Activated CD4-positive, alpha-beta T cell treated with anti-CD3 and anti-CD28 coated beads, Interleukin-2, Interleukin-4, amounts not matched to agents 100 ng/mL and 50 ng/mL, durations not matched to agents 16 hours and 8 hours (primary cell): ENCODE data around the gene ODF2.
A peak's percentile ranks its signal among the peaks of the same experiment; 100 is the strongest.
"Not testable (repeated sequence)": the region's sequence is repeated elsewhere in the genome, so short reads cannot be mapped to it uniquely, and the experiment has no call there.

ENCODE experiments used
- DNase-seq: peaks from one replicate; pipeline ENCODE4 v3.0.0-alpha.2; 2020; ENCODE audit warnings: low spot score

The ODF2 gene

DNA sequence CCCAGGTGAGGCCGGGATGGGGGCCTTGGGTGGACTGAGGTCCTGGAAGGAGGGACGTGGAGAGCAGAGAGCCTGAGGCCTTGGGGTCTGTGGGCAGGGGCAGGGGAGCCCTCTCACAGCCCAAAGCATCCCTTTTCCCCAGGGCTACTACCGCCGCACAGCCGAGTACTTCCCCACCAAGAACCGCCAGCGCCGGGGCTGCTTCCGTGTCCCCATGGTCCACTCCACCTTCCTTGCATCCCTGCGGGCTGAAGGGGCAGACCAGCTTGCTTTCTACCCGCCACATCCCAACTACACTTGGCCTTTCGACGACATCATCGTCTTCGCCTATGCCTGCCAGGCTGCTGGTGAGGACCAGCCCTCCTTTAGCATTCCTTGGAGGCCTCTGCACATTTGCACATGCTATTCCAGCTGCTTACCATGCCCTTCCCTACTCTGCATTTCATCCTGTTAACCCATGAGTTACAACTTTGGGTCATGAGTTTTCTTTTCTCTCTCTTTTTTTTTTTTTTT lies 31.5 kb upstream of the ODF2 start:
- no peak for DNase-seq

DNA sequence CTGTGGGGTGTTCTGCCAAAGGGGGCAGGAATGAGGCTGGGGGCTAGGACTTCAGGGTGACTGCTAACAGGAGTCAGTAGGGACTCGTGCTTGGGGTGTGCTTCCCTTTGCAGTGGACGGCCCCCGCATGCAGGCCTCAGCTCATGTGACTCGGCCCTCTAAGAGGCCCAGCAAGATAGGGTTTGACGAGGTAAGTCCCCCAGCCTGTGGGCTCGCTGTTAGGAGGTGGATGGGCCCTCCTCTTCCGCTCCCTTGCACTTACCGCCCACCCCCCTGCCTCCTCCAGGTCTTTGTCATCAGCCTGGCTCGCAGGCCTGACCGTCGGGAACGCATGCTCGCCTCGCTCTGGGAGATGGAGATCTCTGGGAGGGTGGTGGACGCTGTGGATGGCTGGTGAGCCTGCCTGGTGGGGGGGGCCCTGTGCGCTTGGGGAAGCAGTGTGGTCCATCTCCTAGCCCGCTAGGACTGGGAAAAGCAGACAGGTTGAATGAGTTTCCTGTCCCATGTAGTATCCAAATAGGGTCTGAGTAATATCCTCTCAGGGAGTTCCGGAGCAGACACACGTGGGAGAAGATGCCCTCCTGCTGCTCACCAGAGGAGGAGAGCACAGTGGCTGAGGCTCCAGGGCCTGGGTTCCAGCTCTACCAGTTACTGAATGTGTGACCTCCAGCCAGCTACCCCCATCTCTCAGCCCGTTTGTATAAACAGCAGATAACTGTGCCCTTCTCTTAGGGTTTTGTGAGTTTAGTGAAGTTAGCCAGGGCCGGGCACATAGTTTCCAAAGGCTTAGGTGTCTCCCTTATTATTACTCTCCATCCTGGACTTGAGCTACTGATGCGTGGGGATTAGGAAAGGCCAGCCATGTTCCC lies 26.9 kb upstream of the ODF2 start:
- no peak for DNase-seq

DNA sequence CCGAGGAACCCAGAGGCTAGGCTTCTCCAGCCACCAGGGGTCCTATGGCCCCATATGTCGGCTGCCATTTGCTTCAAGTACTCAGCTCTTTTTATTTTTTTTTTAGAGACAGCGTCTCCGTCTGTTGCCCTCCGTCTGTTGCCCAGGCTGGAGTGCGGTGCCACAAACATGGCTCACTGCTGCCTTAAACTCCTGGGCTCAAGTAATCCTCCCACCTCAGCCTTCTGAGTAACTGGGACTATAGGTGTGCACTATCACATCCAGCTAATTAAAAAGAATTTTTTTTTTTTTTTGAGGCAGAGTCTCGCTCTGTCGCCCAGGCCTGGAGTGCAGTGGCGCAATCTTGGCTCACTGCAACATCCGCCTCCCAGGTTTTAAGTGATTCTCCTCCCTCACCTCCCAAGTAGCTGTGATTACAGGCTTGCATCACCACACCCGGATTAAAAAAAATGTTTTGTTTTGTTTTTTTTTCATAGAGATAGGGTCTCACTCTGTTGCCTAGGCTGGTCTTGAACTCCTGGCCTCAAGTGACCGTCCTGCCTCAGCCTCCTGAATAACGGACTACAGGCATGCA lies 26.2 kb upstream of the ODF2 start:
- DNase-seq: no peak

DNA sequence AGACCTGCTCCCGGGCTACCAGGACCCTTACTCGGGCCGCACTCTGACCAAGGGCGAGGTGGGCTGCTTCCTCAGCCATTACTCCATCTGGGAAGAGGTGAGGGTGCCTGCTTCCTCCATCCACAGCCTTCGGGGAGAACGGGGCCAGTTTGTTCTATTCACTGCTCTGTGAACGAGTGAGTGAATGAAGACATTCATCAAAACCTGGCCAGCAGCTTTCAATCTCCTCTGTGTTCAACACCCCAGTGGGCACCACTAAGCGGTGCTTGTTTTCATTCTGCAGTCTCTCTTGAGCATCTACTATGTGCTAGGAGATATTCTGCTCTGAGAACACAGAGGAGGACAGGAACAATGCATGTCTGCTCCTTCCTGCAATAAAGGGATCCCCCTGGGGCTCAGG lies 24.6 kb upstream of the ODF2 start:
- DNase-seq: no peak

DNA sequence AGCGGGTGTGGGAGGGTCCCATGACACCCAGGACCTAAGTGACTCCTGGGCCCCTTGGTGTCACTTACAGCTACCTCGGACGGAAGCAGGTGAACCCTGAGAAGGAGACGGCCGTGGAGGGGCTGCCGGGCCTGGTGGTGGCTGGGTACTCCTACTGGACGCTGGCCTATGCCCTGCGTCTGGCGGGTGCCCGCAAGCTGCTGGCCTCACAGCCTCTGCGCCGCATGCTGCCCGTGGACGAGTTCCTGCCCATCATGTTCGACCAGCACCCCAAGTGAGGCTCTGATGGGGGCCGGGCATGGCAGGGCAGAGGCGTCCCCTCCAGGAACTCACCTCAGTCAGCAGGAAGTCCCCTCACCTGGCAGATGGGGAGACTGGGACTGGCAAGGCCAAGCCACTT lies 21.5 kb upstream of the ODF2 start:
- no peak for DNase-seq

DNA sequence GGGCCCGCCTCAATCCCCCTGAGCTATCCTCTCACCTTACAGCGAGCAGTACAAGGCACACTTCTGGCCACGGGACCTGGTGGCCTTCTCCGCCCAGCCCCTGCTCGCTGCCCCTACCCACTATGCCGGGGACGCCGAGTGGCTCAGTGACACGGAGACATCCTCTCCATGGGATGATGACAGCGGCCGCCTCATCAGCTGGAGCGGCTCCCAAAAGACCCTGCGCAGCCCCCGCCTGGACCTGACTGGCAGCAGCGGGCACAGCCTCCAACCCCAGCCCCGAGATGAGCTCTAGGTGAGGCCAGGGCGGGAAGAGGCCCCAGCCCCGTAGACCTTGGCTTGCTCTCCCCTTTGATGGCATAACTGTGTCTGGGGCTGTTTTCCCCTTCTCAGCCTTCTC lies 20.2 kb upstream of the ODF2 start:
- DNase-seq: no peak

DNA sequence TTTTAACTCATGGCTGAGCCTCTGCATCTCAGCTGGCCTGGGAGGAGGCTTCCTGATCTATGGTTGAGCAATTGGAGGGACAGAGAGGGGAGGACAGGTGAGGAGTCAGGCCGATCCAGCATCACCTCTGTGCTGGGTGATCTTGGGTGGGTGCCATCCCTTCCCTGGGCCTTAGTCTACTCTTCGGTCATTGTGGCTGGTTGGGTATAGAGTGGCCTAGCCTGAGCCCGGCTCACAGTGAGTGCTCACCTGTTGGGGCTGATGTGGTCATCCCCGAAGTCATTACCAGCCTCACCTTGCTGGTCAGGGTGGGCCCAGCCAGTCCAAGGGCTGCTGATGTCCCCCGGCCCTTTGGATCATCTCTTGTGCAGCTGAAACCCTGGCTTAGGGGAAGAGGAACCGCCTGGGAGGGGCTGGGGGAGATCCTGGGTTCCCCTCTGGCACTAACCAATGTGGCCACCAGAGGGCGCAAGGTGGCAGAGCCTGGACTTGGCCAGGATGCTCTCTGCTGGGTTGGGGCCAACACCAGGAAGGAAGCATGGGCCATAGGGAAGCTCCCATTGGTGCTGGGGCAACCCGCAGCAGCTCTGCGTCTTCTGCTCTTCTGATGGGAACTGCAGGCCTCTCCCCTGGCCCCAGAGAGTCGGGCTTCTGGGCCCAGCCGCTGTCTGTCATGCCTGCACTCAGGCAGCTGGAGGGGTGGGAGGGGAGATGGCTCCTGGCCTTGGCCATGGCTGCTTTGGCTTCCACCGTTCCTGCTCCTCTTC lies 17.3 kb upstream of the ODF2 start:
- DNase-seq: peak; percentile 88

DNA sequence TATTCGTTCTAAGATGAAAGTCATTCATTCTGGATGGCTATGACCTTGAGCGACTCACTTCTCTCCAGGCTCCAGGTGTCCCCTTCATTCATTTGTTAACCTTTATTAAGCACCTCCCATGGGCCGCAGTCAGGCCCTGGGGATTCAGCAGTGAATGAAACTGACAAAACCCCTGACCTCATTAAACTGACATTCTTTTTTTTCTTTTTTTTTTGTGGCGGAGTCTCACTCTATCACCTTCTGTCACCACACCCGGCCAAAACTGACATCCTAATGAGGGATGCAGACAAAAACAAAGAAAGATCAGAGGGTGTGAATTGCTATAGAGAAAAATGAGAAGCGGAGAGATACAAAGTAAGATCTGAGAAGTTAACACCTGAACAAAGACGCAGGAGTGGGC lies 16.5 kb upstream of the ODF2 start:
- no peak for DNase-seq

DNA sequence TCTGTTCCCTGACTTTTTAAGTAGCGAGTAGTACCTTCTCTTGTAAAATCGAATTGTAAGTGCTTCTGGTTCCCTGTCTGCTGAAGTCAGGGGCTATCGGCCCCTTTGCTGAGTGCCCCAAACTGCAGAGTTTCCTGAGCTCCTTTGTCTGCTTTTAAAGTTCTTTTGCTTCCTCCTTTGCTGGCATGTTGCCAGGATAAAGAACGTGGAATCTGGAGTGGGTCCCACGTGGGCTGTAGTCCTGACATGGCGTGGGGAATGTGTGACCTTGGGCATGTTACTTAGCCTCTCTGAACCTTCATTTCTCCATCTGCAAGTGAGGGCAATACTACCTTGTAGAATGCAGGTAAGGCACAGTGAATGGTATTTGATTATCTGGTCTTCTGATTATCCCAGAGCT lies 13.7 kb upstream of the ODF2 start:
- no peak for DNase-seq

DNA sequence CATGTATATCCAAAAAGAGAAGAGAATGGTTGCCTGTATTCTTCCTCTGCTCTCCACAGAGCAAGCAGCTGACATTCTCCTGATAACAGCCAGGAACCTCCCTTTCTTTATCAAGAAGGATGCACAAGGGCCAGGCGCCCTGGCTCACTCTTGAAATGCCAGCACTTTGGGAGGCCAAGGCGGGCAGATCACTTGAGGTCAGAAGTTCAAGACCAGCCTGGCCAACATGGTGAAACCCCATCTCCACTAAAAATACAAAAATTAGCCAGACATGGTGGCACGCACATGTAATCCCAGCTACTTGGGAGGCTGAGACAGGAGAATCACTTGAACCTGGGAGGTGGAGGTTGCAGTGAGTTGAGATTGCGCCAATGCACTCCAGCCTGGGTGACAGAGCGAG lies 9.3 kb upstream of the ODF2 start:
- not testable (repeated sequence) for DNase-seq

DNA sequence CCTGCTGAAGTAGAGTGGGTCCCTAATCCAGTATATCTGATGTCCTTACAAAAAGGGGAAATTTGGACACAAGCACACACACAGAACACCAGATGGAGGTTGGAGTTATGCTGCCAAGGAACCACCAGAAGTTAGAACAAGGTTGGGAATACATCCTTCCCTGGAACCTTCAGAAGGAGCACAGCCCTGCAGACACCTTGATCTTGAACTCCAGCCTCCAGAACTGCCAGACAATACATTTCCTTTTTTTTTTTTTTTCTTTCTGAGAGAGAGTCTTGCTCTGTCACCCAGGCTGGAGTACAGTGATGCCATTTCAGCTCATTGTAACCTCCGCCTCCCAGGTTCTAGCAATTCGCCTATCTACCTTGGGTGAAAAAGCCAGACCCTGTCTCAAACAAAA lies 7.1 kb upstream of the ODF2 start:
- DNase-seq: no peak

DNA sequence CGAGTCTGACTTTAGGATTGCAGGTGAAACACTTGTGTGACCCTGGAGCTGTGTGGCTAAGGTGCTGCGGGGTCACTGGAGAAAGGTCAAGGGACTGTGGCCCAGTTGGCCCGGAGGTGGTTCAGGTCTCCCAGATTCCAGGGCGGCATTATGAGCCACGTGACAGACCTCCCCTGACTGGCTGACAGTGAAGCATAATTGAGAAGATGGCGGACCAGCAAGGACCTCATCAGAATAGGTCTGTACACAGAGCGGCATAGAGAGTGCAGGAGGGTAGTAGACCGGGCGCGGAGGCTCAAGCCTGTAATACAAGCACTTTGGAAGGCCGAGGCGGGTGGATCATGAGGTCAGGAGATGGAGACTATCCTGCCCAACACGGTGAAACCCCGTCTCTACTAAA lies 815 bp upstream of the ODF2 start:
- no peak for DNase-seq

DNA sequence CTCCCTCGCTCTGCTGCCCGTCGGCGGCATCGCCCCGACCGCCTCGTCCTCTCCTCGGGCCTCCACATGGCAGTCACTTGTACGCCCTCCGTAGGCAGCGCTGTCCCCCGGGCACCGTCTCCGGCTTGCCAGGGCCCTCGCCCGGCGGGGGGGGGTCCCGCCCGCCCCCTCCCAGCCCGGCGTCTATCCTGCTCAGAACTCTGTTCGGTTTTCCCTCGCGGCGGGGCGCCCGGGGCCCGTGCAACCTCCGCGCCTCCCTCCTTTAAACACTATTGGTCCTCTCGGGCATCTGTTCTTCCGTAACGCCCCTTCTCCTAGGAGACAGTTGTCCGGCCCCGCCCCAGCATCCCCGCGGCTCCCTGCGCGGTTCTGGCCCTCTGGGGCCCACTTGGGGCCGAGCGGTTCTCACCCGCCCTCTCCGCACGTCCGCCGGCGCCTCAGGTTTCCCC lies 831 bp downstream of the ODF2 start:
- DNase-seq: peak; percentile 79

DNA sequence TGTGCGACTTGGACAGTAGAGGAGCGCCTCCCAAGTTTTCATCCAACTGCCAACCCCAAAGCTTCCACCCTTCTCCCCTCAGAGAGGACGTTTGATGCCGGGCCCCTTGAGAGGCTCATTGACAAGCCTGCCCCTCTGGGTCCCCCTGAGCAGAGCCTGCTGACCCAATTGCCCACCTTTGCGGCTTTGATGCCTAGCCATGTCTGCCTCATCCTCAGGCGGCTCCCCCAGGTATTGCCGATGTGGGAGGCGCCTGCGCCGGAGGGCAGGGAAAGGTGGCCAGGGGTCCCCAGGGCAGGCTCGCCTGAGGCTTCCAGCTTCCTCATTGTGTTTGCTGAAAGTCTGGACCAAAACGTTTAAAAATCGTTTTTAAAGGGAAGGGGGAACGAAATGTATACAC lies 1.4 kb downstream of the ODF2 start:
- DNase-seq: no peak

DNA sequence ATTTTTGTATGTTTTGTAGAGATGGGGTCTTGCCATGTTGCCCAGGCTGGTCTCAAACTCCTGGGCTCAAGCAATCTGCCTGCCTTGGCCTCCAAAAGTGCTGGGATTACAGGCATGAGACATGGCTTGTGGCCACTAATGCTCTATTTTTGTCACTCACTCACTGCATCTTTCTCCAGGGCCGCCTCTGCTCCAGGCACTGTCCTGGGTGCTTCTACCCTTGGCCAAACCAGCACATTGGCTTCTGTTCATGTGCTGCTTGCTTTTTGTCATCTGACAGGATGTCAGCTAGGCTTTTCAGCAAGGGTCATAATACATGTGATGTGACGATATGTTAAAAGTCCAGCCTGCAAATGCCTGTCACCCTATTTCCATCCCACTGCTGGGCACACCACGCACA lies 3.2 kb downstream of the ODF2 start:
- DNase-seq: no peak

DNA sequence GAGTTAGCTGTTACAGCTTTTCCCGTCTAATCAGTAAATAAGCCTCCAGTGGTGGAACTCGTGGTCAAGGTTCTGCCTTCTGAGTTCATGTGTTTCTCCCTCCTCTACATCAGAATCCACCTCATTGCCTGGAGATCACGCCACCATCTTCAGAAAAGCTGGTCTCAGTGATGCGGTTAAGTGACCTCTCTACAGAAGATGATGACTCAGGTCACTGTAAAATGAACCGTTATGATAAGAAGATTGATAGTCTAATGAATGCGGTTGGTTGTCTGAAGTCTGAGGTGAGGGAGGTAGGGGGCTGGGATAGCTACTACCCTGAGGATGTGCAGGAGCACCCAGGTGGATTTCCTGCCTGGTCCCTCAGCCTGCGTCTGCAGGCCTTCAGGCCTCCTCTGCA lies 13.3 kb downstream of the ODF2 start:
- no peak for DNase-seq

DNA sequence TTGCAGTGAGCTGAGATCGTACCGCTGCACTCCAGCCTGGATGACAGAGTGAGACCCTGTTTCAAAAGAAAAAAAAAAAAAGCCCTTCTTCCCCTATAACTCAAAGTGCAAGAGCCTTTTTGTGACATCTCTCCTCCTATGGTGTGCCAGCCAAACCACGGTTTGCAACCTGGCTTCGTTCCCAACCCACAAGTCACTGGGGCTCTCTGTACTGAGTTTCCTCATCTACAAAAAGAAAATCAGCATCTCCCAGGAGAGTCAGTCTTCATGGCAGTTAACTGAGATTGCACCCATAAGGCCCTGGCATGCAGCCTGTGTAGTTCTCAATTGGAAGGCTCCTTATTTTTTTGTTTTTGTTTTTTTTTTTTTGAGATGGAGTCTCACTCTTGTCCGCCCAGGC lies 14.8 kb downstream of the ODF2 start:
- DNase-seq: no peak

DNA sequence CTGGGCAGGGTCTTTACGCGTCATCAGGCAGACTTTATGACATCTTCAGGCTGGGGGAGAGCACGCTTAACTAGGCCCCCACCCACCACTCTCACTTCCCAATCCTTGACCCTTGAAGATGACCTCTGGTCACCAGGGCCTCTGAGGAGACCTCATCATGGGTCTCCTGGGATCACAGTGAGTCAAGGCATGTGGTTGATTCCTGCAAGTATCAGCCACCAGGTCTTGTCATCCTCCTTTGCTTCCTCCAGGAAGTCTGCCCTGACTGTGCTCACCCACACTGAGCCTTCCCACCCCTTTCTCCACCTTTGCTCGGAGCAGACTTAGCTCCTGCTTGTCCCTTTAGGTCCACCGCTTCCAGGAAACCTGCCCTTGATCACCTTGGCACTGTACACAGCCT lies 17.3 kb downstream of the ODF2 start:
- no peak for DNase-seq

DNA sequence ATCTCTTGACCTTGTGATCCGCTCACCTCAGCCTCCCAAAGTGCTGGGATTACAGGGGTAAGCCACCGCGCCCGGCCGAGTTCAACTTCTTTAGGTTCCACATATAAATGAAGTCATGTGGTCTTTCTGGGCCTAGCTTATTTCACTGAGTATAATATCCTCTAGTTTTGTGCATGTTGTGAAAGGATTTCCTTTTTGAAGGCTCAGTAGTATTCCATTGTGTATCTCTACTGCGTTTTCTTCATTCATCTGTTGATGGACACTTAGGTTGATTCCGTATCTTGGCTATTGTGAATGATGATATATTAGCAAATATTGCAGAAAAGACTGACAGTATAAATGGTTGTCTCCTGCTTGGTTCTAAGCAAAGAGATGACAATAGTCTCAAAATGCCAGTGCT lies 20.1 kb downstream of the ODF2 start:
- no peak for DNase-seq

DNA sequence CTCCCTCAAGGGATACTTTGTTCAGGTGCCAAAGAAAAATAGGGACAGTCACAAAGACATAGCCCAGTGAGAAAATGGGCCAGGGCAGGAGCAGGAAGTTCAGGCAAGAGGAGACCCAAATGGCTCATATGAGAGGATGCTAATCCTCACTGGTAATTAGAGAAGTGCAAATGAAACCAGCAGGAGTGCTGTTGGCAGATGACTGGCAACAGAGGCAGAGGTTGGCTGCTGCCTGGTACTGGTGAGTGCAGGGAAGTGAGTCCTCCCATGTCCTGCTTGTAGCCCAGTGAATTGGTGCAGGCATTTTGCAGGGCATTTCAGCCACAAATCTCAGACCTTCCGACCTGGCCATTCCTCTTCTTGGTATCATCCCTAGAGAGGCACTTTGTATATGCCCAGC lies 23.5 kb downstream of the ODF2 start:
- no peak for DNase-seq

DNA sequence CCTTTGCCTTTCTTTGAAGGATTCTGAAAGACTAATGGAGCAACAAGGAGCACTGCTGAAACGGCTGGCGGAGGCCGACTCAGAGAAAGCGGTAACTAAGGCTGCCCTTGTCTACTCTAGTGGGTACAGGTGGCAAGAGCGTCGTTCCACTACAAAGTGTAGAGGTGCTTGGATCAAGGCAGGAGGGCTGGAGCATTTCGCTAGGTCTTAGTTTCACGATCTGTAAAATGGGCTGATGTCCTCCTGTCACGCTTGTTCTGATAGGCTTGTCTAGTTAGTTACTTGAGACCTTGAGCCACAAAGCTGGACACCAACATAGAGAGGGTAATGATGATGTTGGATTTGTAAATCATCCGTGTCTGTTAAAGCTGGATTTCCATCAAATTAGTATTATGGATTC lies 25.8 kb downstream of the ODF2 start:
- DNase-seq: no peak

DNA sequence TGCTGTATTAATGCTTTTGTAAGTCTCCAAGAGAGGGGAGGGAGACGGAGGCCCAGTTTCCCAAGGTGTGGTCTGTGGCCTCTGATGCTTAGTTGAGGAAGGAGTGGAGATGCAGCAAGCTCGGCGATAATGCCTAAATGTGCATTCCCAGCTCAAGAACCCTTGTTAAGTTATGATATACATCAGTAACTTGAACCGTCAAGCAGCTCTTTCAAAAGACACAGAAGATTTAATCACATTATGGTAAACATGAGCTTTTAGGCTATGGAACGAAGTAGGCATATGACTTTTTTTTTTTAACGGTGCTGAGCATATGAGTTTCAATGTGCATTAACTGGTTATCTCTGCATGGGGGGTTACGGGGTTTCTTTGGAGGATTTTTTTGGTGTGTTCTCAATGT lies 26.4 kb downstream of the ODF2 start:
- no peak for DNase-seq
